NK-92 (cell line): Measurements from ENCODE around the gene BRME1.
"Not testable (repeated sequence)": the region's sequence is repeated elsewhere in the genome, so short reads cannot be mapped to it uniquely, and the experiment has no call there.

Experiments
- DNase-seq: peaks from one replicate; lab custom pipeline; 2025; ENCODE audit not compliant: unreplicated experiment; lab: John Stamatoyannopoulos, UW

The BRME1 gene

GRCh38 chr19:13868663-13869062 is 37.3 kb downstream of the BRME1 start:
- DNase-seq = no peak

- DNase-seq = no peak
Measured at GRCh38 chr19:13866463-13867046, 39.4 kb downstream of the BRME1 start.

GRCh38 chr19:13865571-13866462 is 40.1 kb downstream of the BRME1 start:
- DNase-seq = no peak

GRCh38 chr19:13864667-13865570 is 41.0 kb downstream of the BRME1 start:
- DNase-seq = no peak

GRCh38 chr19:13864046-13864666 is 41.8 kb downstream of the BRME1 start:
- no peak for DNase-seq

GRCh38 chr19:13861714-13862531 is 44.0 kb downstream of the BRME1 start:
- DNase-seq = no peak

GRCh38 chr19:13861392-13861713 is 44.6 kb downstream of the BRME1 start:
- no peak for DNase-seq

GRCh38 chr19:13860679-13861391 is 45.1 kb downstream of the BRME1 start:
- no peak for DNase-seq

- DNase-seq = no peak
Measured at GRCh38 chr19:13859361-13859880, 46.5 kb downstream of the BRME1 start.

- DNase-seq = no peak
Measured at GRCh38 chr19:13856497-13856896, 49.4 kb downstream of the BRME1 start.

- not testable (repeated sequence) for DNase-seq
Measured at GRCh38 chr19:13852171-13852707, 53.7 kb downstream of the BRME1 start.

GRCh38 chr19:13851734-13852114 is 54.2 kb downstream of the BRME1 start:
- DNase-seq = not testable (repeated sequence)

GRCh38 chr19:13850910-13851733 is 54.8 kb downstream of the BRME1 start:
- no peak for DNase-seq

- DNase-seq = no peak
Measured at GRCh38 chr19:13849991-13850909, 55.7 kb downstream of the BRME1 start.

- DNase-seq = no peak
Measured at GRCh38 chr19:13848798-13849676, 56.9 kb downstream of the BRME1 start.

- DNase-seq = no peak
Measured at GRCh38 chr19:13848340-13848677, 57.6 kb downstream of the BRME1 start.
